ENCODE data around the gene HEXIM1.

The HEXIM1 gene

DNA sequence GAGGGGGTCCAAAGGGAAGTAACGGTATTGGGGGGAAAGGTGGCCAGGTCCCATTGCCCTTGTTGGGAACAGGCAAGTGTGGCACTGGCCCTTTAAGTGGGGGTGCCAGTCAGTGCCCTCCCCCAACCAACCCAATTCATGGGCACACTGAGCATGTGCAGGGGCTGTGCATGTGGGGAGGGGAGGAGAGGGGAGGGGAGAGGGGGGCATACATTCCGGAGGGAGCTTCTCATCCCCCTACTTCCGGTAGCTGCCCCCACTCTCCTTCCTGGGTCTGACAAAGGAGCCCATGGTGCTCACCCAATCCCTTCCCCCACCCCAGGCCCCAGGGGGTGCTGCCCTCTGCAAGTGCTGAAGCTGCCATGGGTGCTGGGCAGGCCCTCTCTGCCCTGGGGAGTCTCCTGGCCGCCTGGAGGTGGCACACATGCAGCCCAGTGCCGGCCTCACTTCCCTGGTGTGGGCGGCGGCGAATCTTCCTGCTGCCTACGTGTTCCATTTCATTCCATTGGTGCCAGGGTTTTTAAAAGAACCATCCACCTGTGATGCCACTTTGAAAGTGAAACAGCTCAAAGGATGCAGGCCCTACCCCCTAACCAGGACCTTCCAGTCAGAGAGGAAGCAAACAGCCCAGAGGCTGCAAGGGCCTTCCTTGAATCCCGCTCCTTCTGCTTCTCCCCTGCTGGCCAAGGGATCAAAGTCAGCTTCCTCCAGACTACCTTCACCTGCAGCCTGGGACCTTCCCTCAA is 24.4 kb downstream of the HEXIM1 start:
- peak in 4 of 5 experiments; percentile 18 to 83 (median 25) for DNase-seq

DNA sequence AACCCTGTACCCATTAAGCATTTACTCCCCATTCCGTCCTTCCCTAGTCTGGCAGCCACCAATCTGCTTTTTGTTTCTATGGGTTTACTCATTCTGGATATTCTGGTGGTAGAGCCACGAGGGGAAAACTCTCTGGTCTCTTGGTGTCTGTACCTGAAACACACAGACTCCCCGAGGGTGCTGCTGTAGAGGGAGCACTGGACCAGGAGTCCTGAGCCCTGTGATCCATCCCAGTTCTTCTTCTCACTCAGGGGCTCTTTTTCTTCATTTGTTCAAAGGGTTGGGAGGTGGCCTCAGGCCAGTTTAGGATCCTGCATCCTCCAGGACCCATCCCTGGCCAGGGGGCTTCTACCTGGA is 27.5 kb downstream of the HEXIM1 start:
- DNase-seq, result no peak

DNA sequence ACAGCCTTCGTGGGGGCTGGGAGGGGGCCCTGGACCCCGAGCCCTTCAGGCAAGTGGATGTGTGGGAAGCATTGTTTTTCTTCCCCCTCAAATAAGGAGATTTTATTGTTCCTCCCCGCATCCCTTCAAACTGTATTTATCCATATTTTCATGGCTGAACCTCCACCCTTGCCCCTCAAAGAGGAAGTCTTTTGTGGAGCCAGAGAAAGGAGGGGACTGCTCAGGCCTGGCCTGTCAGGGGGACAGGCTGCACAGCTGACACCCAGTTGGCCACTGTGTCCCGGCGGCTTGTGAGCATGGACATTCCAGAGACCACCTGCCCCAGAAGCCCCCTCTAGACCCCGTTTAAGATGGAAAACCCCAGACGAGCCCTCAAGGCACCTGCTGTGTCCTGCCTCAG is 29.3 kb downstream of the HEXIM1 start:
- DNase-seq, result no peak

DNA sequence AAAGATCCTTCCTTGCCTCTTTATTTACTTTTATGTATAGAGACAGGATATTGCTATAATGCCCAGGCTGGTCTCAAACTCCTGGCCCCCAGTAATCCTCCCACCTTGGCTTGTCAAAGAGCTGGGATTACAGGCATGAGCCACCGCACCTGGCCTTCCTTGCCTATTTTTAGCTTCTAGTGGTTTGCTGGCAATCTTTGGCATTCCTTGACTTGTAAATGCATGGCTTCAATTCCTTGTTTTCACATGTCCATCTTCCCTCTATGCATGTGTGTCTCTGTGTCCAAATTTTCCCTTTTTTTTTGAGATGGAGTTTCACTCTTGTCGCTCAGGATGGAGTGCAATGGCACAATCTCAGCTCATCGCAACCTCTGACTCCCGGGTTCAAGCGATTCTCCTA is 35.9 kb downstream of the HEXIM1 start:
- DNase-seq, result no peak

DNA sequence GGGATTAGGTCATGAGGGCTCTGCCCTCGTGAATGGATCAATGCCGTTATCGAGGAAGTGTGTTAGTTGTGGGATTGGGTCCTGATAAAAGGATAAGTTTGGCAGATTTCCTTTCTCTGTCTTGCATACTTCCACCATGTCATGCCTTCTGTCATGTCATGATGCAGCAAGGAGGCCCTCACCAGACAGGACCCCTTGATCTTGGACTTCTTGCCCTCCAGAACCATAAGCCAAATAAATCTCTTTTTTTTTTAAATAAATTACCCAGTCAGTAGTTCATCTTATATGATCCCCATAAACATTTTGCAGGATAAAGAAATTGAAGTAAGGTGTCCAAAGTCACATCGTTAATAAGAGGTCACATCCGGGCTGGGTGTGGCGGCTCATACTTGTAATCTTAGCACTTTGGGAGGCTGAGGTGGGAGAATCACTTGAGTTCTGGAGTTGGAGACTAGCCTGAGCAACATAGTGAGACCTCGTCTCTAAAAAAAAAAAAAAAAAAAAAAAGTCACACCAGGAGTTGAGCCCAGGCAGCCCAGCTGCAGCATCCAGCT is 38.6 kb downstream of the HEXIM1 start:
- DNase-seq, result no peak

DNA sequence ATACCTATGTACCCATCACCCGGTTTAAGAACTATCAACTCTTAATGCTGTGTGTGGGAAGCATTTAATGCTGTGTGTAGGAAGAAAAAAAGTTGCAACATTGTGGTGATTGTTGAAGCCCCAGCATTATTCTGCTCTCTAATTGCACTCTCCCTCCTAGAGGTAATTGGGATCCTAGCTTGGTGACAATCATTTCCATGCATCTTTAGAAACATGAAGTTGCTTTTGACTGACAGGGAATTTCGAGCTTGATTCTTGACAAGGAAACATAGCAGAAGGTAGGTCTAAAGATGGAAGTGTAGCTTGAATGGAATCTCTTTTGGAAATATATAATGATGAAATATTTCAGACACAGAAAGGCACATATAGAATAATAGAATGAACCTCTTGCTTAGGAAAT is 40.7 kb downstream of the HEXIM1 start:
- no peak for DNase-seq

DNA sequence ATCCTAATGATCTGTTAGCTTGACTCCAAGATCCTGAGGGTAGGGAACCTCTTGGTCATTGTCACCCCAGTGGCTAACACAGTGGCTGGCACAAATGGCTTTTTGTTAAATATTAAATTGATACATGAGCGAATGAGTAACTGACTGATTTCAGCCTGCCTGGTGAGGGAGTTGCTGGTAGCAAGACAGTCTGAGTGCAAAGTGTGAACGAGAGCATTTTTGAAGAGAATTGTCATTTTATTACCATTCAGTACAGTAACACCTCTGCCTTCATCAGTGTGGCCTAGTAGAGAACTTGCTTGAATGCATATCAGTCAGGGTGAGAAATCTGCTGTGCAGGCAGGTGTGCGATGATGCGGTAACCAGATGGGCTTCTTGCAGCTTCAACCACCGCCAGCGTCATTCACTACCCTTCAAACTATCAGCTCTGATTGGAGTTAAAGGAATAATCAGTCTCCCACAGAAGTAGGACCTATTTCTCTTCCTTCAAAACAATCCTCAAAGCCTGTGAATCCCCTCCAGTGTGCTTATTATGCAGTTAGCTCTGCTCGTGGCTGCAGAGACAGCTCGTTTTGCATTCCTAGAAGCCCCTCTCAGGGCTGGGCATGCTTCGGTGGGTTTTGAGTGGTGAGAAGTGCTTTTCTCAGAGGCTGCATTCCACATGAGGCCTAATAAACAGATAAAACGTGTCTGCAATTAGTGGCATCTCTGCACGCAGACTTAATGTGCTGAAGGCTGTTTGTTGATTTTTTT is 42.4 kb downstream of the HEXIM1 start:
- no peak for DNase-seq

DNA sequence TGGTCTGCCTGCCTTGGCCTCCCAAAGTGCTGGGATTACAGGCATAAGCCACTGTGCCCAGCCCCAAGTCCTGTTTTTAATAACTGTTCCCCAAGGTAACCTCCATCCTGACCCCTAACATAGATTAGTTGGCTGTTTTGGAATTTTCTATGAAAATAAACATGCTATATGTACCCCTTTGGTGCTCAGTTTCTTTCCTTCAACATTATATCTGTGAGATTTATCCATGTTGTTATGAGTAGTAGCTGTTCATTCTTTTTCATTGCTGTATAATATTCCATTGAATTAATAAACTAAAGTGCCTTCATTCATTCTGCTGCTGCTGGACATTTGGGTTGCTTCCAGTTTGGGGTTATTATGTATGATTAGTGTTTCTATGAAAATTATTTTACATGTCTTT is 47.1 kb downstream of the HEXIM1 start:
- no peak for DNase-seq

DNA sequence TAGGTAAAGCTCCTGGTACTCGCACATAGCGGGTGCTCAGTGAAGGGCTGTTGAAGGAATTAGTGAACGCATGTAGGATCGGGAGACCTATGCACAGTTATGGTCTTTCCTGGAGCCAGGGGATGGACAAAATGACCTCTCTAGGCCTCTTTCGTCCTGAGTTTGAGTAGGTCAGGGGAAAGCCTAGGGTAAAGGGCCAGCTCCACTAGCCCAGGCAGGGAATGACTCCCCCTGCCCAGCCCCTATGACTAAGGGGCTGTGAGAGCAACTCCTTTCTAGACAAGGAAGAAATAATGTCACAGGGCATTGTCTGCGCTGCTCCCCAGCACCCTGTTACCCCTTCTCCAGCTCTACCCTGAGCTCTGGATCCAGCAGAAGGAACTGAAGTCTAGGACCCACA is 48.8 kb downstream of the HEXIM1 start:
- DNase-seq, result no peak

DNA sequence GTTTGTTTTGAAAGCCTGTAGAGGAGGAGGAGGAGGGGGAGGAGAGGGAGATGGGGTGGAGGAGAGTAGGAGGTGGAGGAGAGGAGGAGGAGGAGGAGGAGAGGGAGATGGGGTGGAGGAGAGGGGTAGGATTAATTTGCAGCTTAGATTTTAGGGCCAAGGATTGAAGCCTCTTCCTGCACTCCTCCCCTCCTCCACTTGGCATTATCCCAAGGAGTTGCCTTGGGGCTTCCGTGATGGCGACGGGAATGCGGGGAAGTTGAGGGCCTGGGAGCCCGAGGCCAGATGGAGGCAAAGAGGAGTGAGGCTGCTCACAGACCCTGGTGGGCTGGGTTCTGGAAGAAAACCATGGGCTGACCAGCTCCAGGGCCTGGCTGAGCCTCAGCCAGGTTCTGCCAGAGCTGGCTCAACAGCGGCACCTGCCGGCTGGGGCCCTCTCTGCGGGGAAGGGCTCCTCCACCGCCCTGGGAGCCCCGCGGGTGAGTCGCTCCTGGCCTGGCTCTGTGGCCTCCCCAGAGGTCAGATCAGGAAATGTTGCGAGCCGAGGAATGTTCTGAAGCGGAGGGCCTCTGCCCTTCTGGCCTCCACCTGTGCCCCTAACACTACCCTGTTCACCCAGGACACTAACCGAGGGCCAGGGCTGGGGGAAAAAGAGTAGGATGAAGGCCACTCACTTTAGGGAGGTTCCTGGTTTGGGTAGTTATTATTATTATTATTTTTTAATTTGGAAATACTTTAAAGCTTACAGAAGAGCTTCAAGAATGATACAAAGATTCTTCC is 49.5 kb downstream of the HEXIM1 start:
- peak; percentile 68 to 84 (median 76) for DNase-seq

DNA sequence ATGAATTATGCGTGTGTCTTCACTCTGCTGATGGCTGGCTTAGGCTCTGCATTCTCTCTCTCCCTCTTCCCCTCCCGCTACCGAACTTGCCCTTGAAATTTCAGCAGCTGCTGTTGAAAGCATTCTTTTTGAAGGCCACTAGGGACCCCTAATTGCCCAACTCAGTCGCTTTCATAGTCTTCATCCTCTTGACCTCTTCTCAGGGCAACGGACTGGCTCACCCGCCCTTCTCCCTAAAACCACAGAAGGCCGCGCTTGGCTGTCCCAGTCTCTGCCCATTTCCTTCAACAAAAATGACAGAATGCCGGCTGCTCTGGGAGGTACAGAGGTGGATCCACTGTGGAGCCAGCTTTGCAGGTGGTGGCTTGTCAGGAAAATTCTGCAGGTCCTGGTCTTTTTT is 52.4 kb downstream of the HEXIM1 start:
- DNase-seq, result no peak

DNA sequence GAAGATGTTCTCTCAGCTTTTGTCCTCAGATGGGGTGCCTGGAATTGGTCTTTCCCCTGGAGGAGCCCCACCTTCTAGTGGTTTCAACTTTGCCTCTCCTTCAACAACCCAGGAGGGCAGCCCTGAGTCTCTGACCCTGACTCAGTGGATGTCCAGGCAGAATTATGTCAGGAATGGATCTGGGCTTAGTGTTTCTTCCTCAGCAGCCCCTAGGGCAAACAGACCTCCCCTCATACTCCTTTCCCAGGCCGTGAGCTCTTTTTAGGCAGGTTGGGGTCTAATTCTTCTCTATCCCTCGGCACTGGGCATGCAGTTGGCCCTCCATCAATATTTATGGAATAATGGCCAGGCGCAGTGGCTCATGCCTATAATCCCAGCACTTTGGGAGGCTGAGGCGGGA is 53.2 kb downstream of the HEXIM1 start:
- DNase-seq, result no peak
